T1000 (cell line): ENCODE data around the gene TRIO.
"Not testable (repeated sequence)": the region's sequence is repeated elsewhere in the genome, so short reads cannot be mapped to it uniquely, and the experiment has no call there.

Experiments used
- DNase-seq: peaks from one replicate; lab custom pipeline; 2025; ENCODE audit warnings: mixed read lengths; lab: John Stamatoyannopoulos, UW

The TRIO gene

DNA sequence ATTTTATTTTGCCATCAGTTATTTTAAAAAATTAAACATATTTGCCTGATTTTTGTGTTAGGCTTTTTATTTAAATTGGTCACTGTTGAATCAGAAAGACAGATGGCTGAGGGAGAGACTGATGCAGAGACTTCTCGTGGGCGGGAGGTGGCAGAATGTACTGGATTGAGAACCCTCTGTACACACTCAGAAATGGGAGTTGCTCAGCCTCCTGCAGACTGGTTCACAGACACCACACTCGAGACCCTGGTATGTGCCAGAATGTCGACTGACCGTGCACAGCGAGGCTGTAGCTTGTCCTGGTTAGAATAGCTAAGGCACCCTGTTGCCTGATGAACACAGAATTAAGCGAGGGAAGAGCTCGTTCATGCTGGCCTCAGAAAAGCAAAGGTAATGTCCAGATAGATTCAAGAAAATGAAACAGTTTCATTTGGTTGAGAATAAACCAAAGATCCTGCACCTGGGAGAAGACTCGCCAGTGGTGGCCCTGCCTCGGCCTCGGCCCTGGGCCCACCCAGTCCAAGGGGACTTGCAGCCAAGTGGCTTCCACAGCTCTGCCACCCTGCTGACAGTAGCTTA is 367.1 kb downstream of the TRIO start:
- no peak for DNase-seq

- no peak for DNase-seq
Observed at GRCh38 chr5:14510880-14511279, 367.7 kb downstream of the TRIO start.

- no peak for DNase-seq
Observed at GRCh38 chr5:14512574-14512973, 369.4 kb downstream of the TRIO start.

GRCh38 chr5:14513266-14513665 is 370.1 kb downstream of the TRIO start:
- DNase-seq = no peak

- no peak for DNase-seq
Observed at GRCh38 chr5:14516901-14517300, 373.8 kb downstream of the TRIO start.

GRCh38 chr5:14518638-14519037 is 375.5 kb downstream of the TRIO start:
- DNase-seq = no peak

DNA sequence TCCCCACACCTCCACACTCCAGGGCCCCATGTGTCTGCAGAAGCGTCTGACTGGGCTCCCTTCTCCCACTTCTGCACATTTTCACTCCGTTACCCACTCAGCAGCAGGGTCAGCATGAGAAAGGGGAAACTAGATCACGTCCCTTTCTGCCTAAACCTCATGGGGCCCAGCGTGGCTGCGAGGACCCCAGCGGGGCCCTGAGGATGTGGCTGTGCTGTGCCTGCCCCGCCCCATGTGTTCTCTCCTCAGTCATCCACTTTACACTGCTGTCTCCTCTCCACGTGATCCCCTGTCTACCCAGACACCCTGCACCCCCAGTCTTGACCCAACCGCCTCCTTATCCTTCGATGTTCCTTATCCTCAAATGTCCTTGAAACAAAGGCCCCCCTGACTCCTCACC is 378.6 kb downstream of the TRIO start:
- DNase-seq = no peak

DNA sequence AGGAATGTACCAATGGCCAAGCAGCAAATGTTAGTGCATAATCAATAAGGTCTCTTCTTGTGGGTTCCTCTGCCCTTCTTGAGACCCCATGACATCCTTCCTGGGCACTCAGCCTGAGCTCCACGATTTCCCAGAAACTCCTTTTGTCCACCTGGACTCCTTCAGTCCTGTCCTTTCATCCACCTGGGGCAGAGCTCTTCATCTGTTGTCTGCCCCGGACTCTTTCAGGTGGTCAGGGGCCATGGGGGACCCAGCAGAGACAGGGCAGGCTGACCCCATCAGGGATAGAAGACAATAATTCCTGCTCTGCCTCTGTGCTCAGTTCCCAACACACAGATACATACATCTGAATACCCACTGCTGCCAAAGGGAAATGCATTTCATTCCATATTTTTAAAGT is 379.6 kb downstream of the TRIO start:
- DNase-seq = no peak

DNA sequence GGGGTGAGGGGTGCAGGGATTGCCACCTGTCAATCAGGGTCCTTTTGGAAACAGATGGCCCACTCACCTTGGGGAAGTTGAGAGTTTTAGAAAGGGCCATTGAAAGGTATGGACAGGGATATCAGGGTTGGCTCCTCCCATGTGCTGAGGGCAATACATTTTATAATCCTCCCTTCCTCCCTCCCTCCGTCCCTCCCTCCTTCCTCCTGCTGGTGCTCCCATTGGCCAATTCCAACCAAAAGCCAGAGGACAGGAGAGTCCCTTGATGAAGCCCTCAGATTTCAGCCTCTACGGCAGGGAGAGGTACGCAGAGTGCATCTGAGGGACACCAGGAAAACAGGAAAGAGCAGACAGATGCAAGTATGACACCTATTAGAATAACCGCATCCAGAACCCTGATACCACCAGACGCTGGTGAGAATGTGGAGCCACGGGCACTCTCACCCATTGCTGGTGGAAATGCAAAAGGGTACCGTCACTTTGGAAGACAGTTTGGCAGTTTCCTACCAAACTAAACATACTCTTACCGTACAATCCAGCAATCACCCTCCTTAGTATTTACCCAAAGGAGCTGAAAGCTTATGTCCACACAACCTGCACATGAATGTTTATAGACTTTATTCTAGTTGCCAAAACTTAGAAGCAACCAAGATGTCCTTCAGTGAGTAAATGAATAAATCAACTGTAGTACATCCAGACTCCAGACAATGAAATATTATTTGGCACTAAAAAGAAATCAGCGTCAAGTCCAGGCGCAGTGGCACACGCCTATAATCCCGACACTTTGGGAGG is 380.3 kb downstream of the TRIO start:
- no peak for DNase-seq

GRCh38 chr5:14525397-14525796 is 382.3 kb downstream of the TRIO start:
- DNase-seq = no peak

DNA sequence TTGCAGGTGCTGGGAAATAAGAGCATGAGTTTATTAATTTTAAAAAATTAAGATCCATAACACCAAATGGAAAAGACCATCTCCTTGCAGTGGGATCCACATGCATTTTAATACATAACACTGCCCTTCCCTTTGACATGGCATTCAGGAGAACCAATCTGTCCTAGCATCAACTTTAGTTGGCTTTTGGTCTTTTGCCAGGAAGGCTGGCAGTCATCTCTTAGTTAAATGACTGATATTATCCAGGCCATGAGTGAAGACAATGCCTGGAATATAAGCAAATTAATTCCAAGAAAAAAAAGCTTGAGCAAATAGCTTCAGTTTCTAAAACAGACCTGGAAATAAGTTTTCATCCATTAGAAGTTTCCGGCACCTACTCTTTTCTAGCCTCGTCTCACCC is 383.4 kb downstream of the TRIO start:
- no peak for DNase-seq

GRCh38 chr5:14528115-14528514 is 385.0 kb downstream of the TRIO start:
- DNase-seq = no peak

DNA sequence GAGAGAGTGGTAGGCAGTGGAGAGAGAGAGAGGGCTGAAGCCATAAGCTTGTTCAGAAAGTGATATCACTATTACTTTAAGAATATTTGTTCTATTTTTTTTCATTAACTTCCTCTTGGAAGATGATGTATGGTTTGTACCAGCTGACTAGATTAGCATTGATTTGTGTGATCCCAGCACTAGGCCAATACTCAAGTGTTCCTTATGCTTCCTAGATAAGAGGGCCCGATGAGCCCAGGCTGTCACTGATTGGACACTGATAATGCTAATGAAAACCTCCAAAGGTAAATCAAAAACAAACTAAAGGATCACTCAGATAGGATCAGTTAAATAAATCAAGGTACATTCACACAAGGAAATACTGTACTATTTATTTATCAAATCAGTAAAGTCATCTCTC is 385.8 kb downstream of the TRIO start:
- no peak for DNase-seq

DNA sequence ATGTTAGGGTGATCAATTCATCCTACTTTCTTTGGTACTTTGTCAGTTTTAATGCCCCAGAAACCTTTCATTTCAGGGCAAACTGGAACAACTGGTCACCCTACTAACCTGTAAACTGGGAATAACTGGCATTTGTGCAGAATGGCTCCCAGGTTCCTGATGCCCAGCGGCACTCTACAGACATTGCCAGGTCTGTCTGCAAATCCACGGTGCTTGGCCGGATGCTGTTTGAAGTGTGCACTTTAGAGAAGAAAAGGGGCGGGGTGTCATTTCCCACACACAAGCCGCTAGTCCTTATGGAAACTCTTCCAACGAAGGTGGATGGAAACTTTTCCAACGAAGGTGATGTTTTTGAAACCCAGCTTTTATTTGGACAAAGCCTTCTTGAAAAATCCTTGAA is 388.5 kb downstream of the TRIO start:
- DNase-seq = no peak

DNA sequence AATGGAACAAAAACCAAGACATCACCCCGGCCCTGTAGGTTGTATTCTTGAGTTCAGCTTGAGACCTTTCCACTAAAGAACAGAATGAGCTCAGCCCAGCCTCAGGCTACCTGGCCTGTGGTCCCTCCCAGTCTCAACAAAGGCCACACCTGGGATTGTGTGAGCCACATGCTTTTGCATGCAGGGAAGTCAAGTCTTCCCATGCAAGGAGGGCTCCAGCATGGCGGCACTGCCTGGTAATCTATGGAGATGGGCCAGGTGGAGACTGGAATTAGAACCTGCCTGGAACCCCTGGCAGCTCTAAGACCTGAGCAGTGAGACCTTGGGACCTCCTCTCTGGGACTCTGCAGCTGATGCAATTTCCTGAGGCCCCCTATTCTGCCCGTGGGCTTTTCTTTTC is 389.0 kb downstream of the TRIO start:
- DNase-seq = no peak

DNA sequence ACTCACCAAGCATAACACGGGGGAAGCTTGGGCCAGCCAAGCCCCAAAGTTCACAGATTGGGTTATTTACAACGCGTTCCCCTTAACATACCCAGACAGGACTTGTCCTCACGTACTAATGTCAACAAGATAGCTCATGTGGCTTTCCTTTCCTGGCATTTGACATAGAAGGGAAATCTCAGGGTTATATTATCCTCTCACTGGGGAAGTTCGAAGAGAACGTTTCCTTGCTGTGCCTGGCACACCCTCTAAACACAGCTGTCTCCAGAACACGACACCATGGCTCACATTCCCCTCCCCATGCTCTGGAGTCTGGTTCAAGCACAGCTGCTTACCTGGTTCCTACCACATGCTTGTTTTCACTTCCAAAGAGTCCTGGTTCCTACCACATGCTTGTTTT is 391.6 kb downstream of the TRIO start:
- DNase-seq = no peak

DNA sequence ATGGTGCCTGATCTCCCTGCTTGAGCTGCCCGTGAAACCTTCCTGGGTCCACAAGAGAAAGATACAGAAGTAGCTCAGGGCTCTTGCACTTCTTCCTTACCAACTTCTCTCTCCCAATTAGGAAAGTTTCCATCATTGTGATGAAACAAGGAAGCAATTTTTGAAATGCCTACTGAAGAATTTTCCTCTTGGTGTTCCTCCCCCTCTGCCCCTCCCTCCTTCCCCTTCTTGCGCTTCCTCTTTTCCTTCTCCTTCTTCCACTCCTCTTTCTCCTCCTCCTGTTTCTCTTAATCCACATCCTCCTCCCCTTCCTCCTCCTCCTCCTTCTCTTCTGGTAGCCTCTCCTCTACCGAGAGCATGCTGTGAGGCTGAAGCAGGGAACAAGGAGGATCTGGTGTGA is 402.2 kb downstream of the TRIO start:
- DNase-seq = no peak

DNA sequence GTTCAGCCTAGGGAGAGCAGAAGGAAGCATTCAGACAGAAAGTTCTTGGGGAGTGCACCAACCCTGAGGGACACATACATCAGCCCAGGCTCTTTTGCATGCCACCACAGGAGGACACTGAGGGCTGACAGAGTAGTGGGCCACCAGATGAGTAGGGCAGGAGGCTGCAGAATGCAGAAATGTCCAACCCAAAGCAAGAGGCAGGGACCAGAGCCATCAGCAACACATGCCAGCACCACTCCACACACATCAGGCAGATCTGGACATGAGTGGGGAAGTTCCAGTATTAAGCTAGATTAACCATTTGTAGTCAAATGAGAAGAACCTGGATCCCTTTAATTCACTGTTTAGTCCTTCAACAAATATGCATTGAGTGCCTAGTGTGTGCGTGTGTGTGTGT is 402.7 kb downstream of the TRIO start:
- no peak for DNase-seq

GRCh38 chr5:14547666-14548065 is 404.5 kb downstream of the TRIO start:
- DNase-seq = no peak

DNA sequence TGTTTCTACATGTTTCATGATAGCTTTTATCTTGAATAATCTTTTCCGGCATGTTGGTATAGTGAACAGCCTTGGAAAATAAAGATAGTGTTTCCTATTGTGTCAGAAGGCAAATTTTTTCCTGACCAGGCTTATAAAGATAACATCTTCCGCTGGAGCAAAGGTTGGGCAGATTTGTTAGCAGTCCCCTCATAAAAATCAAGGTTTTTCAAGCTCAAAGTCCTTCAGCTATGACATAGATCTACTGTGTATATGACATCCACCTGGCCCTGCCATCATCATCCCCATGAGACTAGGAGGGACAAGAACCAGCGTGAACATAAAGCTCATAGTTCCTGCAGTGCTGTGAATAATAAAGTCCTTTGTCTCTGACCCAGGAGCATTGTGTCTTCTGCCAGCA is 408.1 kb downstream of the TRIO start:
- no peak for DNase-seq

GRCh38 chr5:14552017-14552416 is 408.9 kb downstream of the TRIO start:
- DNase-seq = no peak

GRCh38 chr5:14554288-14554687 is 411.1 kb downstream of the TRIO start:
- not testable (repeated sequence) for DNase-seq

GRCh38 chr5:14556015-14556414 is 412.9 kb downstream of the TRIO start:
- DNase-seq = no peak

- DNase-seq = no peak
Observed at GRCh38 chr5:14557203-14557770, 414.1 kb downstream of the TRIO start.
